Measurements from ENCODE around the gene FGF3.

GRCh38 chr11:69841170-69841858, 22.1 kb upstream of the FGF3 start:
- TF ChIP-seq CTCF (IDR thresholded peaks at IDR 0.05 in 4 of 5, conservative IDR thresholded peaks at IDR 0.05 in 1 of 5) (no peak), POLR2A (IDR thresholded peaks at IDR 0.05) (no peak)

Data from gastrocnemius medialis (tissue), 4 donors.